Measurements from ENCODE around the gene COL6A2. TPM values are rescaled to one million over a fixed set of nuclear protein-coding genes. Genes with fewer than 3 reads are reported as not detected.
"Not testable (repeated sequence)": the region's sequence is repeated elsewhere in the genome, so short reads cannot be mapped to it uniquely, and the experiment has no call there.

Gene COL6A2
- total RNA-seq, 1 donor from 2014 or later: 20.5 TPM

DNA sequence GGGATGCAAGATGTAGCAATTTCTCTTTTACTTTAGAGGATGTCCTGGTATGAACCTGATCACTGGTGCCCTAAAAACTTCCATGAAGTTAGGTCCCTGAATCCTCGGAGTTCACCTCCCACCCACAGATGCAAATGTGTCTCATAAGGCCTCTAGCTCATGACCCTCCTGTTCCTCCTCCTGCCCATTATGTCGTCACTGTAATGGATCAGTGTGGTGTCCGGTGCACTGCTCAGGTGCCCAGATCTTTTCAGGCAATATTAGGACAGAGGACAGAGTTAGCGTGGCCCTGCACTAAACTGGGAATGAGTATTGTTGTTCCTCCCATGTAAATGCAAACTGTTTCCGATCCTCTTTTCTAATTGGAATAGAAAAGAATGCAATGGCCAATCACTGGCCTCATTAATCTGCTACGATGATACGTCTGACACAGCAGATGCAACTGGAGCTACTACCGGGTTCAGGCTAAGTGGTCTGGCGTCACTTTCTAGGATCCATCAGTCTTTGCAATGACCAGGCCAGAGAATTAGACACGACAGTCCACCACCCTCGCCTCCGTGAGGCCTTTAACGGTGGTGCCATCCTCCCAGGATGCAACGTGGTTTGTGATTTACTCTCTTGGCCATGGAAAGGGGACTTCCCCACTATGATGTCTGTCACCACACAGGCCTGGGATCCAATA lies 3.4 kb upstream of the COL6A2 start:
- no peak for ATAC-seq

DNA sequence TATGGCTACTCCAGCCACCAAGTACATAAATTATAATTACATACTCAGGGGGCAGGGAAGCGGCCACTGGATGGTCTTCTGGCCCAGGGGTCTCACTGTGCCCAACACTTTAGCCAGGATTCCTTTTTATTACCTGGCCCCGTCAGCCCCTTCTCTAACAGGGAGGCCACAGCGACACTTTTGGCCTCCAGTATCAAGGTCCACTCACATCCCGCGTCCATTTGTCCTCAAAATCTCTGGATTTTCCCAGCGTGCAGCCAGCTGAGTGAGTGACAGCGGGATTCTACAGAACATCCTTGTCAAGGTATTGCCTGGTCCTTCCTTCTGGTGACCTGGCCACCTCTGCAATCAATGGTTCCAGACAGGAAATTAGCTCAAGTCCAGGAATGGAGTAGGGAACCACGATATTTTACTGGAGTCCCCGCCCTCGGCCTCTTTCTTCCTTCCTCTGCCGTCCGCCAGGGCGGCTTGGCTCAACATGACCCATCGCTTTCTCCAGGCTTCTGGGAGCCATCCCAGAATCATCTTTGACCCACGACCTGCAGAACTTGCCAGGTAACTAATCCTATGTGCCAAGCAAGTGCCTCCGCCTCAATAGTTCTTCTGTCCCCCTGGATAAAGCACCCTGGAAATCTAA lies 2.7 kb upstream of the COL6A2 start:
- ATAC-seq: no peak

DNA sequence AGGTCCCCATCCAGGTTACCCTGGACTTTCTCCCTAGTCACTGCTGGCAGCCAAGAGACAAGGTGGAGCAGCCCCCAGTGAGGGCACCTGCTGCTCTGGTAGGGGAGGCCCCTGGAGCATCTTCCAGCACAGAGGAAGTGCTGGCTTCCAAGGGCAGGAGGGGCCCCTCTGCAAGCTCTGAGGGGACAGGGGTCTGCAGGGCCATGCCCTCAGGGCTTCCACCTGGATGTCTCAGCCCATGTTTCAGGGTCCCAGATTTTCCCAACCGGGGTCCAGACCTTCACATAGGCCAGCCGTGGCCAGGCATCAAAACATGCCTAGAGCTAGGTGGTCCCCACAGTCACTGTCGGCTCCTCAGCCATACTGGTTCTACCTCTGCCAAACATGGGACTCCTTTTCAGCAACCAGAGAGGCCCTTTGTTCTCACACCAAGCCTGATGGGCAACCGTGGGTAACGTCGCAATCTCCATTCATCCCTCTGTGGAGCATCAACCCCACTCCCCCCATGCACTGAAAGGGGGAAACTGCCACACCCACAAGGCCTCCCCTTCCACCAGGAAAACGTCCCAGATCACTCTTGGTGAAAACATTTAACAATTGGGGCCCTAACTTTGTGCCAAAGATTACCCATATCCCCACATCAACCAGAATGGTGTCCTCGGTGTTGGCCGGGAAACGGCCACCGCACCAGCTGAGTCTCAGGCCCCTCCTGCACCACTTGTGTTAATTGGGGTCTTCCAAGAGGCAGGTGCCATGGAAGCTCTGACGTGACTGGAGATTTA lies 1.9 kb upstream of the COL6A2 start:
- no peak for ATAC-seq

DNA sequence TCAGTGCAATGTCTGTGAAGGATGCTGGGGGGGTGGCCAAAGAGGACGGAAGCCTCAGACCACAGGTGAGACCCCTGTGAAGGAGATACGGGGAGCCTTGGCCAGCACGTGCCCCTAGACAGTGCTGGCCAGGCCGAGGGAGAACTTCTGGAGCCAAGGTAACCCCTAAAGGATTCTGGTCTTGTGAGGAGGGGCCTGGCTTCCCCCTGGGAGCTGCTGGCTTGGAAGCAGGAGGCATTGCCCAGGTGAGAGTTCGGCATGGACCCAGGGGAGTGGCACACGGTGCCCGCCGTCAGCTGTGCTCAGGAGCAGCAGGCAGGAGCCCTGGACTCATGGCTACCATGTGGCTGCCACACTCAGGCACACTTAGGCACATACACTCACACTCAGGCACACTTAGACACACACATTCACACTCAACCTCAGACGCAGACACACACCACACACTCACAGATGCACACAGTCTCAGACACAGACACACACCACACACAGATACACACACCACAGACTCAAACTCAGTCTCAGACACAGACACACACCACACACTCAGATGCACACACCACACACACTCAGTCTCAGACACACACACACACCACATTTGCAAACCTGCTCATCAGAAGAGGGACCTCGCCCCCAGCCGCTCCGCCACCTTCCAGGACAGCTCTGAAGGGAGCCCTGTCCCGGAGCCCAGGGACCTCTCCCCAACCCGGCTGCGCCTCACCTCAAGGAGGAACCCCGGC lies 1.1 kb upstream of the COL6A2 start:
- no peak for ATAC-seq

DNA sequence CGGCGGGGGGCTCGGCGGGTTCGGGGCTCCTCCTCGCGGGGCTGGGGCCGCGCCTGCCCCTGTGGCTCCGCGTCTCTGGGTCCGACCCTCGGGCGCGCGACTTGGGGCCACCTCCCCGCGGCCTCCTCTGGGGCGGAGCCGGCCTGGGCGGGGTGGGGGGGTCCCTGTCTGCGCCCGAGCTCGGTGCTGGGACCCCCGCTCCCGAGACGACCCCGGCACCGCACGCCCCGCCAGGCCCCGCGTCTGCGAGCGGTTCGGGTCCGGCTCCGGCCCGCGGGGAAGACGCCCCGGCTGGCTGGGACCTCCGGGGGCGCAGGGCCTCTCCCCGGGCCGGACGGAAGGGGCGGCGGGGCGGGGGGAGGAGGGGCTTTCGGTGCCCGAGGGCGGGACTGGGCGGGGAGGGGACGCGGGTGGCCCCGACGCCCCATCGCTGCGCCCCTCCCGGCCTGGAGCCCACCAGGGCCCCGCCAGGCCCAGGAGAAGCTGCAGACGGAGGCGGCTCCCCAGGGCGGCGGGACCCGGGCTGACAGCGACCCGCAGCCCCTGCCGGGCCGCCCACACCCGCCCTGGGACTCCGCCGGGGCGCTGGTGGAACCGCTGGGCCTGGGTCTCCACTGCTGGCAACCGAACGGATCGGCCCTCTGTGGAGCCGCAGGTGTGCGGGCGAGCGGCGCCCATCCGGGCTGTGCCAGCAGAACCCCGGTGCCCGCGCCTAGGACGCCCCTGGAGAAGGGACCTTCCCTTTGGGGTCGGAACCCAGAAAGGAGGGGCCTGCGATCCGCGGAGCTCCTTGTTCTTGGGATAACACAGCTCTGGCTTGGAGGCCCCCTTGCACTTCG lies 610 bp downstream of the COL6A2 start:
- peak; percentile 4 for ATAC-seq

DNA sequence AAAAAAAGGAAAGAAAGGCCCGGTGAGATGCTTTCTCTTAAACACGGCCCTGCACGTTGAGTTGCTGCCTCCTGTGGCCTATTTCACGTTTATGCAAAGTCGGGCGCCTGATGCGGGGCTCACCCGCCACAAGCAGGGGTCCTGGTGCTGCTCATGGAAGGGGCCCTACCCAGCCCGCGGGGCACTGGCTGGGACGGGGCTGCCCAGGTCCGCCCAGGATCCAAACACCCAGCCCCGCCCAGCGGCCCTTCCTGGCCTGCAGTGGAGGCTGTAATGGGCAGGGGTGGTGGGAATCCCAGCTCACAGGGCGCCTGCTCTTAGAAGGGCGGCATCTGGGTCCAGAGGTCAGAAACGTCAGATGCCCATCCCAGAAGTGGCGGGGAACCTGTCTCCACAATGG lies 1.6 kb downstream of the COL6A2 start:
- no peak for ATAC-seq

DNA sequence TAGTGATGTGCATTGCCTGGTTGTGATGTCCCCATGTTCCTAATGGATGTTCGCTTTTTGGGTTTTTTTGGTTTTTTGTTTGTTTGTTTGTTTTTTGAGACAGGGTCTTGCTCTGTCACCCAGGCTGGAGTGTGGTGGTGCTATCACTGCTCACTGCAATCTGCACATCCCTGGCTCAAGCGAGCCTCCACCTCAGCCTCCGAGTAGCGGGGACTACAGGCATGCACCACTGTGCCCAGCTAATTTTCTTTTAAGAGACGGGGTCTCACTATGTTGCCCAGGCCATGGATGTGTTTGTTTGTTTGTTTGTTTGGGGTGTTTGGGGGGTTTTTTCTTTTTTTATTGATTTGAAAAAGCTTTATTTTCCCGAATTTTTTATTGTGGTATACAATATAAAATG lies 2.1 kb downstream of the COL6A2 start:
- ATAC-seq: no peak

DNA sequence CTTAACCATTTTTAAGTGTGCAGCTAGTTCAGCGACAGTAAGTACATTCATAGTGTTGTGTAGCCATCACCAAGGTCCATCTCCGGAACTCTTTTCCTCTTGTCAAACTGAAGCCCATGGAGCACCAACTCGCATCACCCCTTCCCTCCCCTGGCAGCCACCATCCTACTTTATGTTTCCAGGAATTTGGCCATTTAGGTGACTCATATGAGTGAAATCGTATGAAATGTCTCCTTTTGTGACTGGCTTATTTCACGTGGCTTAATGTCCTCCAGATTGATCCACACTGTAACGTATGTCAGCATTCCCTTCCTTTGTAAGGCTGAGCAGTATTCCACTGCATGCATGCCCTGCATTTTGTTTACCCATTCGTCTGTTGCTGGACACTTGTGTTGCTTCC lies 2.5 kb downstream of the COL6A2 start:
- ATAC-seq: no peak

DNA sequence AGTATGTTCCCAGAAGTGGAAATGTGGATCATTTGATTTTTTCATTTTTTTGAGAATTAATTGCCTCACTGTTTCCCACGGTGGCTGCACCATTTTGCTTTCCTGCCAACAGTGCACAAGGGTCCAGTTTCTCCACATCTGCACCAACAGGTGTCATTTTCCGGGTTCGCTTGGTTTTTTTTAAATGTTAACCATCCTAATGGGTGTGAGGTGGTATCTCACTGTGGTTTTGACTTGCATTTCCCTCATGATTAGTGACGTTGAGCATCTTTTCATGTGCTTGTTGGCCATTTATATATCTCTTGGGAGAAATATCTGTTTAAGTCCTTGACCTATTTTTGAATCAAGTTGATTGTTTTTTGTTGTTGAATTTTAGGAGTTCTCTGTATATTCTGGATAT lies 3.0 kb downstream of the COL6A2 start:
- ATAC-seq: no peak

DNA sequence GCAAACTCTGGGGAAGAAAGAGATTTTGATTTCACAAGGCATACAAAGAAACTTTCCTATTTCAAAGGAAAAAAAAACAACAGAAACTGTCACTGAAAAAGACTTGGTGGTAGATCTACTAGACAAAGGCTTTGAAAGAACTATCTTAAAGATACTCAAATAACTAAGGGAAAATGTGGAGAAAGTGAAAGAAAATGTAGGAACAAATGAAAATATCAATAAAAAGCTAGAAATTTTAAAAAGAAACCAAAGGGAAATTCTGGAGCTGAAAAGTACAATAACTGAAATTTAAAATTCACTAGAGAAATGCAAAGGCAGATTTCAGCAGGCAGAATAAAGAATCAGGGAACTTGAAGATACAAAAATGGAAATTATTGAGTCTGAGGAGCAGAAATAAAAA lies 6.2 kb downstream of the COL6A2 start:
- no peak for ATAC-seq

DNA sequence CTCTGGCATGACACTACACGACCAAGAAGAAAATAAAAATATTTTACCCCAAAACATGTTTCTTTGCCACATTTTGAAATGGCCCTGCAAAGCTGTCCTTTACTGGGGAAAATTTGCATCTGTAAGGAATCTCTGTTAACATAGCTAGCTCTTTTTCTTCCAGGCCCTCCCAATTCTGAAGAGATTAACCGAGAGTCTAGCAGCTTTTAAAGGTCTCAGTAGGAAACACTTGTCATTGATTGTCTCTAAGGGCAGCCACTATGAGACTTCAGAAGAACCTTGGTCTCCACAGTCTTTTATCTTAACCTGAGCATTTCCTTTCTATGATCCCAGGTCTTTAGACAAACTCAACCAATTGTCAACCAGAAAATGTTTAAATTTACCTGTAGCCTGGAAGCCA lies 9.5 kb downstream of the COL6A2 start:
- ATAC-seq: not testable (repeated sequence)

DNA sequence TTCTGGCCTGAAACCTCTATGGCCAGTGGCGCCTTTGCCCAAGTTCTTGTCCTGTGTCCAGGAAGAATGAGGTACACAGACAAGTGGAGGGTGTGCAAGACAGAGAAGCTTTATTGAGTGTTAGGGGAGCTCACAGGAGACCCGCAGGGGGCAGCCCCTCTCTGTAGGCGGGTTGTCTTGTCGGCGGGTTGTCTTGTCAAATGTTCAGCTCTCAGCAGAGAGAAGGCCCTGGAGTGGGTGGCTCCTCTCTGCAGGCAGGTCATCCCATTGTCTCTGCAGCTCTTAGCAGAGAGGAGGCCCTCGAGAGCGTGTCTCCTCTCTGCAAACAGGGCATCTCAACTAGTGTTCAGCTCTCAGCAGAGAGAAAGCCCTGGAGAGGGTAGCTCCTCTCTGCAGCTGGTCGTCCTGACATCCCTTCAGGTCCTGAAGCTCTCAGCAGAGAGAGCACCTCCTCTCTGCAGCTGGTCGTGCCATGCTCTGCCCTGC lies 11.0 kb downstream of the COL6A2 start:
- no peak for ATAC-seq

DNA sequence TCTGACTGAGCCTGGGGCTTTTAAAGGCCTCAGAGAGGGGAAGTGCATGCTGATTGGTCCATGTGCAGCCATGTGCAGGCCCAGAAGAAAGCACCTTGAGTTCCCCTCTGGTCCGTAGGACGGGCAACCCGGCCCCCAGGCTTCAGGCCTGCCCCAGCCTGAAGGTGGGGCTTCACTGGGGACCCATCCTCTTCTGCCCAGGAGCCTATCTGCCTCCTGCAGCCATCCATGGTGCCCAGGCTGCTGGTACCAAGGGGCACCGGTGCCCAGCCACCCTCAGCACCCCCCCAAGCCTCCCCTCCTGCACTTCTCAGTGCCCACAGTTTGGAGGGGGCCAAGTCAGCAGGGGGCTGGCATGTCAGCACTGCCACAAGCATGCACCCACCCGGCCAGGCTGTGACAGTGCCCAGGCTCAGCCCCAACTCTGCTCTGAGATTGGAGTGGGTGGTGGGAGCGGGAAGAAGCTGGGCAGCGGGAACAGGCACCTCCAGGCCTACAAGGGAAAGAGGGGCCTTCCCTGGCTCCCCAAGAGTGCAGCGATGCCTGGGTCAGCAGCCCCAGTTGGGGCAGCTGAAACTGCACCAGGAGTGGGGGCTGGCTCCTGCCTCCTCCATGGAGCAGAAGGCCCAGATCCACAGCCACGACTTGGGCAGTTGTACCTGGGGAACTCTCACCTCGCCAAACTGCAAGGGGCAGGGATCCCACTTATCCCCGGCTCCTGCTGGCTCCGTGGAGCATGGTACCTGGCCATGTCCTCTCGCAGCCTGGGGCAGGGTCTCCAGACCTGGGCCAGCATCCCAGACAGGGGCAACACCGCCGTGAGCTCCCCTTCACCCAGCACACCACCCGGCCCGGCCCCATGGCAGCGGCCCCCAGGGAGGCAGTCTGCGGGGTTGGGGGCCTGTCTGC lies 11.7 kb downstream of the COL6A2 start:
- peak; percentile 28 for ATAC-seq

DNA sequence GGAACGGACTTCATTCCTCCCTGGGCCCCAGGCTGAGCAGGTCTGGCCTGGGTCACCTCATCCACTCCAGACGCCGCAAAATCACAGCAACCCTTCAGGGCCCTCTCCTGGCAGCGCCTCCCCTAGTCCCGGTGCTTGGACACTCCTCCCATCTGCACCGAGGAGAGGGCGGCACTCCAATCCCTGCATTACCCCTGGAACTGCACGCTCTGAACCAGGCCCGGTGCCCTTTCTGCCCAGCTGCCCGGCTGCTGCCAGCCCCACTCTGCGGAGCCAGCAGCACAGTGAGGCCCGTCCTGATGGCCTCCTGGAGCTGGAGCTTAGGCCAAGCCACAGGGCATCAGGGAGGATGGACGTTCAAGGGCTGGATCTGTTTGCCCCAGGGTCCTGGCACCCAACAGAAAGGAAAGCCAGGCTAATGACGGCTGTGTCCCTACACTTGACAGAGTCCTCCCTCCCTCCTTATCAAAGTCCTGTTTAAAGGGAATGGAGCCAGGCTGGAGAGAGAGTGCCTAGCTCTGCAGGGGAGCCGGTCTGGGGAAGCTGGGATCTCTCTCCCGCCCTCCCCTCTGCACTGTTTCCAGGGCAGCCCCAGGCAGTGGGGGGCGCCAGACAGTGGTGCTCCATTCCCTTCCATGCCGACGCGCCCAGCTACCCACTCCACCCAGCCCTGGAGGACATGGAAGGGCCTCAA lies 12.7 kb downstream of the COL6A2 start:
- no peak for ATAC-seq

DNA sequence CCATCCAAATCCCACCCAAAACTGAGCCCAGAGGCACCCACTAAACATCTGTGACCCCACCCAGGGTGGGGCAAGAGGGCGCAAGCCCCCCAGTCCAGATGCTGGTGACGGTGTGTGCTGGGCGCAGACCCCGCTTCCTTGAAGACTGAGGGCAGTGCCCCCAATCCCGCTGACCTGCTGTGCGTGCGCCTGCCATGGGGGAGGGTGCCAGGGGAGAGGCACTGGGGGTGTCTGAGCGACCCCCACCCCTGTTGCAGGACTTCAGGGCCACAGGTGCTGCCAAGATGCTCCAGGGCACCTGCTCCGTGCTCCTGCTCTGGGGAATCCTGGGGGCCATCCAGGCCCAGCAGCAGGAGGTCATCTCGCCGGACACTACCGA lies 13.3 kb downstream of the COL6A2 start:
- no peak for ATAC-seq

DNA sequence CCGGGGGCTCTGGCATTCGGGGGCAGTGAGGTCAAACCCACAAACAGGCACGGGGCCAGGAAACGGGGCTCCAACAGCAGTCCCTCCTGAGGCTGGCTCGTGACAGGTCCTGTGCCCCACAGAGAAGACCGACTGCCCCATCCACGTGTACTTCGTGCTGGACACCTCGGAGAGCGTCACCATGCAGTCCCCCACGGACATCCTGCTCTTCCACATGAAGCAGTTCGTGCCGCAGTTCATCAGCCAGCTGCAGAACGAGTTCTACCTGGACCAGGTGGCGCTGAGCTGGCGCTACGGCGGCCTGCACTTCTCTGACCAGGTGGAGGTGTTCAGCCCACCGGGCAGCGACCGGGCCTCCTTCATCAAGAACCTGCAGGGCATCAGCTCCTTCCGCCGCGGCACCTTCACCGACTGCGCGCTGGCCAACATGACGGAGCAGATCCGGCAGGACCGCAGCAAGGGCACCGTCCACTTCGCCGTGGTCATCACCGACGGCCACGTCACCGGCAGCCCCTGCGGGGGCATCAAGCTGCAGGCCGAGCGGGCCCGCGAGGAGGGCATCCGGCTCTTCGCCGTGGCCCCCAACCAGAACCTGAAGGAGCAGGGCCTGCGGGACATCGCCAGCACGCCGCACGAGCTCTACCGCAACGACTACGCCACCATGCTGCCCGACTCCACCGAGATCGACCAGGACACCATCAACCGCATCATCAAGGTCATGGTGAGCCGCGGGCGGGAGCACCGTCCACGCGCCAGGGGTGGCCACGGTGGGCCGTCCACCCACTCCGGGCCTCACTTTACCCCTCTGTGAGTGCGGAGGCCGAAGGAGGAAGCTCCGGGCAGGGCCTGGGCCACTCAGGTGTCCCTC lies 14.2 kb downstream of the COL6A2 start:
- no peak for ATAC-seq

DNA sequence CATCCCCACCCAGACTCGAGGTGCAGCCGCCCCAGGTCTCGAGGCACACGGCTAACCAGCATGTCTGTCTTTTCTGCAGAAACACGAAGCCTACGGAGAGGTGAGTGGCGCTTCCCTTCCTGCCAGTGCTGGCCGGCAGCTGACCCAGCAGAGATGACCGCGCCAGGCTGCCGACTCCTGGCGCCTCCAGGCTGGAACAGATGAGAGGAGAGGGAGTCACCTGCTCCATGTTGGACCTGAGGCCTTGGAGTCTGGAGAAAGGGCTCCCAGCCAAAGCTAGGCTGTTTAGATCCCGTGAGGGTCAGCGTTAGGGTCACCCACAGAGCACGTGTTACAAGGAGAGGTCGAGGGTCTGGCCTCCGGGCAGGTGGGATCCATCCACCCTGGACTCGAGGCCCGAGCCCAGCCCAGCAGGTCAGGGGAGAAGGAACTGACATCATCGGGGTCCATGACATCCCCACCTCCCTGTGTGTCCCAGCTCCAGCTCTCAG lies 14.9 kb downstream of the COL6A2 start:
- ATAC-seq: no peak

DNA sequence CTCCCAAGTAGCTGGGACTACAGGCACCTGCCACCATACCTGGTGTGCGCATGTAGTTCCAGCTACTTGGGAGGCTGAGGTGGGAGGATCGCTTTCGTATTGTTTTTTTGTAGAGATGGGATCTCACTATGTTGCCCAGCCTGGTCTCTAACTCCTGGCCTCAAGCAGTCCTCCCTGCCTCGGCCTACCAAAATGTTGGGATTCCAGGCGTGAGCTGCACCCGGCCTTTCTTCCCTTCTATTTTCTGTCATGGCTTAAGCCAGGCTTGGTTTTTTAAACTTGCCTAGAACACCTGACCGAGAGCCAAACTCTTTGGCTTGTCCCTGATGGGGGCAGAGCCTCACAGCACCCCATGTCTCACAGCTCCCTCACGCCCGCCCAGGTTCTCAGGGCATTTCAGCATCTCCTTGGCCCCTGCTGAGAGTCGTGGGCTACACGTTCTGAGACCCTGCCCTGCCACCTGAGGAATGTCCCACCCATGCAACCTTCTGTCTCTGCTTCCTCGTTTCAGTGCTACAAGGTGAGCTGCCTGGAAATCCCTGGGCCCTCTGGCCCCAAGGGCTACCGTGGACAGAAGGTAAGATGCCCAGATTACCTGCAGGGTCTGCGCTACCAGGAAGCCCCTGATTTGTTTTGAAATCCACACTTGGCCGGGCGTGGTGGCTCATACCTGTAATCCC lies 15.7 kb downstream of the COL6A2 start:
- ATAC-seq: no peak

DNA sequence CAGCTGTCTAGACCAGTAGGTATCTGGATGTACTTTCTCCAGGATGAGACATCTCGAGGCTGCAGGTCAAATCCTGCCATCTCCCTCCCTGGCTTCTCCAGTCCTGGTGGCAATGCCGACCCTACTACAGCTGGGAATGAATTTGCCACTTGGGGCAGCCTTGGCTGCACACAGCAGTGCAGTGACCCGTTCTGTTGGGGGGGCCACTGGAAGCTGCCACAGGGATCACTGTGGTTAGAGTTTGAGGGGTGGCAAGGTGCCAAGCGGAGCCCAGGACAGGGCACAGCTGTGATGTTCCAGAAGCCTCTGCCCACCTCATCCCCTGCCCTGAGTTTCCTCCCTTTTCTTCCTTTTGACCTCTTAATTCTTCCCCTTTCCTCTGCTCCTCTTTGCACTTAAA lies 17.1 kb downstream of the COL6A2 start:
- no peak for ATAC-seq
